ENCODE measurements around the gene CFAP206. TPM values are rescaled to one million over a fixed set of nuclear protein-coding genes. Genes with fewer than 3 reads are reported as not detected.

CFAP206 gene
- total RNA-seq, 1 experiment from 2014 or later = not detected

DNA sequence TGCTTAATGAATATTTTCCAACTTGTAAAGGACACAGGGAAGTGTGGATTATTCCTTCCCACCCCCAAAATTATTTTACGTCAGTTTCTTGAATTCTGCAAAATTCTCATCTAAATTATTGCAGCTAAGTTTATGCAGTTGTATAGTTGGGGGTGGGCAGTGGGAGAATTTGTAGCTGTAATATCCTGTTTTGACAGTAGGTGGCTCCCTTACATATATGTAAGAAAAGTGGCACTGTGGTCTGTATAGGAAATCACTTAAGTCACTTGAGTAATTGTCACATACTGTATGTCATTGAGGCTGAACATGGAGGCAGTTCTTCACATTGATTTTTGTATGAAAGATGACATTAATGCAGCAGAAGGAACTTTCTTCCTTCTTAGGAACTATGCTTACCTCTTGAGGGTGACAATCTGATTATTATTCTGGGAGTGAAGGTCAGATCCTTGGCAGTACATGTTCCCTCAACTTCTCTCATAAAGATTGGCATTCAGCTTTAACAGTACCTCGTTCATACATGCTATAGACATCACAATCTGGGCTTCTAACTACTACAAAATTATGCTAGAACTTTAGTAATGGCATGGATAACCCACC lies 14.6 kb upstream of the CFAP206 start:
- Histone ChIP-seq H4K5ac (ENCODE audit: insufficient read length, low read depth, low read length) (no peak overlapping the region), H4K8ac (replicated peaks; ENCODE audit: insufficient read length, low read depth, low read length) (no peak overlapping the region), H3K14ac (ENCODE audit: insufficient read depth, low read length) (no peak overlapping the region), H3K79me1 (ENCODE audit: insufficient read depth, low read depth, low read length, poor library complexity, severe bottlenecking) (no peaks in the 10 kb centered on the region), H2BK12ac (ENCODE audit: insufficient read length, low read depth, low read length) (no peak overlapping the region), H3K4me2 (ENCODE audit: insufficient read depth, insufficient read length, low read length) (no peak overlapping the region), H4K20me1 (ENCODE audit: control insufficient read depth, insufficient read depth, insufficient read length) (no peaks in the 10 kb centered on the region), H3K23ac (ENCODE audit: insufficient read length, low read depth, low read length) (no peak overlapping the region), H3K79me2 (ENCODE audit: insufficient read depth, low read length) (no peaks in the 10 kb centered on the region), H2BK20ac (ENCODE audit: low read depth, low read length, poor library complexity, severe bottlenecking) (no peak overlapping the region), H3K9ac (ENCODE audit: extremely low read depth, insufficient read length, low read length) (no peak overlapping the region), H3K23me2 (ENCODE audit: insufficient read length, low read depth, low read length, poor library complexity, severe bottlenecking) (no peaks in the 10 kb centered on the region), H3K4me1 (ENCODE audit: insufficient read depth, low read length) (no peaks in the 10 kb centered on the region), H3K56ac (ENCODE audit: insufficient read length, low read depth, low read length) (no peak overlapping the region), H2AK5ac (ENCODE audit: insufficient read length, low read length) (no peak overlapping the region), H4K91ac (ENCODE audit: insufficient read length, low read depth, low read length) (no peak overlapping the region), H2BK120ac (ENCODE audit: low read depth, low read length, poor library complexity, severe bottlenecking) (no peak overlapping the region), H3K27me3 (ENCODE audit: insufficient read depth, low read length) (no peaks in the 10 kb centered on the region), H2BK5ac (ENCODE audit: insufficient read length, low read length) (no peak overlapping the region), H2BK15ac (ENCODE audit: low read depth, low read length) (no peak overlapping the region), H3K4ac (ENCODE audit: low read depth, low read length) (no peak overlapping the region), H3K9me3 (ENCODE audit: control insufficient read depth, low read depth, low read length) (no peaks in the 10 kb centered on the region), H2AFZ (ENCODE audit: low read length) (no peak overlapping the region), H3K27ac (ENCODE audit: insufficient read length, low read depth, low read length) (no peak overlapping the region), H3T11ph (ENCODE audit: low read length) (no peak overlapping the region), H3K18ac (ENCODE audit: insufficient read length, low read depth, low read length) (no peak overlapping the region)
- H3K4me1 Mint-ChIP-seq = no peaks in the 10 kb centered on the region
- H3K9me3 Mint-ChIP-seq = no peaks in the 10 kb centered on the region
- TF ChIP-seq, protein P1, sequence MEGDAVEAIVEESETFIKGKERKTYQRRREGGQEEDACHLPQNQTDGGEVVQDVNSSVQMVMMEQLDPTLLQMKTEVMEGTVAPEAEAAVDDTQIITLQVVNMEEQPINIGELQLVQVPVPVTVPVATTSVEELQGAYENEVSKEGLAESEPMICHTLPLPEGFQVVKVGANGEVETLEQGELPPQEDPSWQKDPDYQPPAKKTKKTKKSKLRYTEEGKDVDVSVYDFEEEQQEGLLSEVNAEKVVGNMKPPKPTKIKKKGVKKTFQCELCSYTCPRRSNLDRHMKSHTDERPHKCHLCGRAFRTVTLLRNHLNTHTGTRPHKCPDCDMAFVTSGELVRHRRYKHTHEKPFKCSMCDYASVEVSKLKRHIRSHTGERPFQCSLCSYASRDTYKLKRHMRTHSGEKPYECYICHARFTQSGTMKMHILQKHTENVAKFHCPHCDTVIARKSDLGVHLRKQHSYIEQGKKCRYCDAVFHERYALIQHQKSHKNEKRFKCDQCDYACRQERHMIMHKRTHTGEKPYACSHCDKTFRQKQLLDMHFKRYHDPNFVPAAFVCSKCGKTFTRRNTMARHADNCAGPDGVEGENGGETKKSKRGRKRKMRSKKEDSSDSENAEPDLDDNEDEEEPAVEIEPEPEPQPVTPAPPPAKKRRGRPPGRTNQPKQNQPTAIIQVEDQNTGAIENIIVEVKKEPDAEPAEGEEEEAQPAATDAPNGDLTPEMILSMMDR (conservative IDR thresholded peaks at IDR 0.05) = peak; percentile 76
- no peaks in the 10 kb centered on the region for H3K27me3 Mint-ChIP-seq (ENCODE audit: low read depth)
- no peak overlapping the region for H3K27ac Mint-ChIP-seq
- no peak for DNase-seq
- H3K36me3 Mint-ChIP-seq (ENCODE audit: insufficient read depth in 1 of 3, low read depth in 3 of 3) = no peaks in the 10 kb centered on the region
- WGBS (ENCODE audit: extremely low coverage, insufficient read length, low lambda C conversion rate) = no CpG with 5 or more reads among the region's 2 CpGs
- H3K4me3 Mint-ChIP-seq = no peak overlapping the region

Data from H9 (cell line).